Loucy (cell line): ENCODE results near the gene KLHL21.

Experiments
- H2AFZ ChIP-seq: fragments of 200-600 bp; sonication (generic); 2 replicates; pipeline ENCODE4 v1.6.0; 2016; ENCODE audit warnings: antibody characterized with exemption, mild to moderate bottlenecking, low read length, moderate library complexity
- H3F3A ChIP-seq: fragments of 200-600 bp; 2 replicates; pipeline ENCODE4 v1.6.0; 2016; ENCODE audit warnings: antibody characterized with exemption, low read depth, mild to moderate bottlenecking
- H3K27me3 ChIP-seq: fragments of 200-600 bp; sonication (generic); 2 replicates; pipeline ENCODE4 v1.6.1; 2014; ENCODE audit warnings: low read length, mild to moderate bottlenecking; ENCODE audit not compliant: insufficient read depth, poor library complexity, severe bottlenecking
- H3K36me3 ChIP-seq: fragments of 200-600 bp; sonication (generic); 2 replicates; pipeline ENCODE4 v1.6.1; 2016; ENCODE audit warnings: low read length; ENCODE audit not compliant: insufficient read depth
- H3K4me1 ChIP-seq: fragments of 200-600 bp; sonication (generic); 2 replicates; pipeline ENCODE4 v1.5.1; 2014; ENCODE audit warnings: low read length, mild to moderate bottlenecking; ENCODE audit not compliant: insufficient read depth, poor library complexity, severe bottlenecking
- H3K4me2 ChIP-seq: fragments of 200-600 bp; sonication (generic); 2 replicates; pipeline ENCODE4 v1.6.0; 2014; ENCODE audit warnings: antibody characterized with exemption, low read length, low read depth, mild to moderate bottlenecking; ENCODE audit not compliant: poor library complexity, severe bottlenecking
- H3K4me3 ChIP-seq: fragments of 200-600 bp; sonication (generic); 2 replicates; pipeline ENCODE4 v1.5.1; 2014; ENCODE audit warnings: low read length, mild to moderate bottlenecking, mixed read lengths; ENCODE audit not compliant: poor library complexity, severe bottlenecking
- H3K79me2 ChIP-seq: fragments of 200-600 bp; sonication (generic); 2 replicates; pipeline ENCODE4 v1.6.1; 2014; ENCODE audit warnings: low read length; ENCODE audit not compliant: insufficient read depth
- H3K9ac ChIP-seq: fragments of 200-600 bp; sonication (generic); 2 replicates; pipeline ENCODE4 v1.6.0; 2014; ENCODE audit warnings: mild to moderate bottlenecking, low read depth, low read length, moderate library complexity; ENCODE audit not compliant: poor library complexity, severe bottlenecking
- H3K9me2 ChIP-seq: fragments of 200-600 bp; sonication (generic); replicated peaks from 2 replicates; pipeline ENCODE4 v1.6.1; 2016; ENCODE audit warnings: low read depth, low read length, mixed read lengths
- H3K9me3 ChIP-seq: fragments of 200-600 bp; sonication (generic); 2 replicates; pipeline ENCODE4 v1.6.1; 2014; ENCODE audit warnings: mild to moderate bottlenecking, antibody characterized with exemption, low read length, low read depth; ENCODE audit not compliant: insufficient read depth
- H4K20me1 ChIP-seq: fragments of 200-600 bp; sonication (generic); 2 replicates; pipeline ENCODE4 v1.6.0; 2014; ENCODE audit warnings: antibody characterized with exemption, low read length, mild to moderate bottlenecking; ENCODE audit not compliant: insufficient read depth, poor library complexity, severe bottlenecking
- EZH2phosphoT487 ChIP-seq: fragments of 200-600 bp; IDR thresholded peaks from 2 replicates; pipeline ENCODE4 v1.6.1; 2018; ENCODE audit warnings: antibody characterized with exemption, mild to moderate bottlenecking, moderate library complexity, borderline replicate concordance
- TF ChIP-seq, protein P1 (sequence below): fragments of 200-600 bp; sonication (generic); conservative IDR thresholded peaks from 2 replicates; pipeline ENCODE4 v1.5.1; 2014; ENCODE audit warnings: mild to moderate bottlenecking, antibody characterized with exemption, low read length

The KLHL21 gene

DNA sequence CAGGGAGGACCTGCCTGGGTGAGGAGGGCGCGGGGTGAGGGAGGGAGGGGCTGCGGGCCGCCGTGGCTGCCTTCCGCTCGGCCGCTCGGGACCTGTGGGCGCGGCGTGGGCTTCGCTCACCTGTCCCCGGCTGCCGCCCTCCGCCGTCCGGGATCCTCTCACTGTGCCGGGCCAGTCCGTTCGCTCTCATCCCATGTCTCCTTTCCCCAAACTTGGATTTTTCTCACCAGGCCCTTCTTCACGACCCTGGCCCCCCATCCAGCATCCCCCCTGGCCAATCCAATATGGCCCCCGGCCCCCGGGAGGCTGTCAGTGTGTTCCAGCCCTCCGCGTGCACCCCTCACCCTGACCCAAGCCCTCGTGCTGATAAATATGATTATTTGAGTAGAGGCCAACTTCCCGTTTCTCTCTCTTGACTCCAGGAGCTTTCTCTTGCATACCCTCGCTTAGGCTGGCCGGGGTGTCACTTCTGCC lies 22.5 kb downstream of the KLHL21 start:
- peak overlapping the region; percentile 88 for H3K4me2 ChIP-seq
- H3K4me1 ChIP-seq = peaks cover 17% of the 10 kb centered on the region
- H3K4me3 ChIP-seq = peak overlapping the region; percentile 83
- H4K20me1 ChIP-seq = peaks cover 20% of the 10 kb centered on the region
- H3F3A ChIP-seq = no peaks in the 10 kb centered on the region
- no peaks in the 10 kb centered on the region for H3K36me3 ChIP-seq
- peak overlapping the region; percentile 77 for H3K9ac ChIP-seq
- TF ChIP-seq, protein P1, sequence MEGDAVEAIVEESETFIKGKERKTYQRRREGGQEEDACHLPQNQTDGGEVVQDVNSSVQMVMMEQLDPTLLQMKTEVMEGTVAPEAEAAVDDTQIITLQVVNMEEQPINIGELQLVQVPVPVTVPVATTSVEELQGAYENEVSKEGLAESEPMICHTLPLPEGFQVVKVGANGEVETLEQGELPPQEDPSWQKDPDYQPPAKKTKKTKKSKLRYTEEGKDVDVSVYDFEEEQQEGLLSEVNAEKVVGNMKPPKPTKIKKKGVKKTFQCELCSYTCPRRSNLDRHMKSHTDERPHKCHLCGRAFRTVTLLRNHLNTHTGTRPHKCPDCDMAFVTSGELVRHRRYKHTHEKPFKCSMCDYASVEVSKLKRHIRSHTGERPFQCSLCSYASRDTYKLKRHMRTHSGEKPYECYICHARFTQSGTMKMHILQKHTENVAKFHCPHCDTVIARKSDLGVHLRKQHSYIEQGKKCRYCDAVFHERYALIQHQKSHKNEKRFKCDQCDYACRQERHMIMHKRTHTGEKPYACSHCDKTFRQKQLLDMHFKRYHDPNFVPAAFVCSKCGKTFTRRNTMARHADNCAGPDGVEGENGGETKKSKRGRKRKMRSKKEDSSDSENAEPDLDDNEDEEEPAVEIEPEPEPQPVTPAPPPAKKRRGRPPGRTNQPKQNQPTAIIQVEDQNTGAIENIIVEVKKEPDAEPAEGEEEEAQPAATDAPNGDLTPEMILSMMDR = no peak
- peak overlapping the region; percentile 61 for H2AFZ ChIP-seq
- H3K9me3 ChIP-seq = no peaks in the 10 kb centered on the region
- peaks cover 26% of the 10 kb centered on the region for H3K79me2 ChIP-seq
- no peaks in the 10 kb centered on the region for H3K27me3 ChIP-seq
- no peaks in the 10 kb centered on the region for H3K9me2 ChIP-seq

DNA sequence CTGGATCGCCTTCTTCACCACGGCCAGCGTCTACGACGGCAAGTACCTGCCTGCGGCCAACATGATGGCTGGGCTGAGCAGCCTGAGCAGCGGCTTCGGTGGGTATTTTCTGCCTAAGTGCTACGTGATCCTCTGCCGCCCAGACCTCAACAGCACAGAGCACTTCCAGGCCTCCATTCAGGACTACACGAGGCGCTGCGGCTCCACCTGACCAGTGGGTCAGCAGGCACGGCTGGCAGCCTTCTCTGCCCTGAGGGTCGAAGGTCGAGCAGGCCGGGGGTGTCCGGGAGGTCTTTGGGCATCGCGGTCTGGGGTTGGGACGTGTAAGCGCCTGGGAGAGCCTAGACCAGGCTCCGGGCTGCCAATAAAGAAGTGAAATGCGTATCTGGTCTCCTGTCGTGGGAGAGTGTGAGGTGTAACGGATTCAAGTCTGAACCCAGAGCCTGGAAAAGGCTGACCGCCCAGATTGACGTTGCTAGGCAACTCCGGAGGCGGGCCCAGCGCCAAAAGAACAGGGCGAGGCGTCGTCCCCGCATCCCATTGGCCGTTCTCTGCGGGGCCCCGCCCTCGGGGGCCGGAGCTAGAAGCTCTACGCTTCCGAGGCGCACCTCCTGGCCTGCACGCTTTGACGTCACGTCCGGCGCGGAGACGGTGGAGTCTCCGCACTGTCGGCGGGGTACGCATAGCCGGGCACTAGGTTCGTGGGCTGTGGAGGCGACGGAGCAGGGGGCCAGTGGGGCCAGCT lies 23.1 kb downstream of the KLHL21 start, which contains the start of gene ZBTB48:
Gene ZBTB48, plus strand, starts transcription at position 621 of the 745 bp plus-strand sequence. CDS start 616 bp downstream, outside the sequence.
- TF ChIP-seq EZH2phosphoT487 = no peak
- TF ChIP-seq, protein P1 = no peak
- H2AFZ ChIP-seq = peak within 1 kb of the TSS; percentile 61
- H3F3A ChIP-seq = no peaks in the 10 kb centered on the region
- H3K9me3 ChIP-seq = no peaks in the 10 kb centered on the region
- H3K4me2 ChIP-seq = peak within 1 kb of the TSS; percentile 88
- H3K36me3 ChIP-seq = no peaks in the 10 kb centered on the region
- H3K9ac ChIP-seq = peak within 1 kb of the TSS; percentile 77
- H3K9me2 ChIP-seq = no peaks in the 10 kb centered on the region
- peaks cover 26% of the 10 kb centered on the region for H3K79me2 ChIP-seq
- no peaks in the 10 kb centered on the region for H3K27me3 ChIP-seq
- H3K4me1 ChIP-seq = peaks cover 17% of the 10 kb centered on the region
- H3K4me3 ChIP-seq = peak within 1 kb of the TSS; percentile 83
- H4K20me1 ChIP-seq = peaks cover 17% of the 10 kb centered on the region

DNA sequence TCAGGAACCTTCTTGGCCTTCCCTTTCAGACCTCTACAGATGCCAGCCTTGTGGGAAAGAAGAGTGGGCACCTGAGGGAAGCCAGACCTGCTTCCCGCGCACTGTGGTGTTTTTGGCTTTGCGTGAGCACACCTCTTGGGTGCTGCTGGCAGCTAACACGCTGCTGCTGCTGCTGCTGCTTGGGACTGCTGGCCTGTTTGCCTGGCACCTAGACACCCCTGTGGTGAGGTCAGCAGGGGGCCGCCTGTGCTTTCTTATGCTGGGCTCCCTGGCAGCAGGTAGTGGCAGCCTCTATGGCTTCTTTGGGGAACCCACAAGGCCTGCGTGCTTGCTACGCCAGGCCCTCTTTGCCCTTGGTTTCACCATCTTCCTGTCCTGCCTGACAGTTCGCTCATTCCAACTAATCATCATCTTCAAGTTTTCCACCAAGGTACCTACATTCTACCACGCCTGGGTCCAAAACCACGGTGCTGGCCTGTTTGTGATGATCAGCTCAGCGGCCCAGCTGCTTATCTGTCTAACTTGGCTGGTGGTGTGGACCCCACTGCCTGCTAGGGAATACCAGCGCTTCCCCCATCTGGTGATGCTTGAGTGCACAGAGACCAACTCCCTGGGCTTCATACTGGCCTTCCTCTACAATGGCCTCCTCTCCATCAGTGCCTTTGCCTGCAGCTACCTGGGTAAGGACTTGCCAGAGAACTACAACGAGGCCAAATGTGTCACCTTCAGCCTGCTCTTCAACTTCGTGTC lies 23.9 kb downstream of the KLHL21 start:
- Histone ChIP-seq H3K36me3 (no peaks in the 10 kb centered on the region), H3K9me3 (no peaks in the 10 kb centered on the region), H3K4me3 (peak overlapping the region; percentile 83), H3K27me3 (no peaks in the 10 kb centered on the region), H4K20me1 (peaks cover 17% of the 10 kb centered on the region), H3K4me1 (peaks cover 17% of the 10 kb centered on the region), H3F3A (no peaks in the 10 kb centered on the region), H3K4me2 (peak overlapping the region; percentile 63), H2AFZ (no peak overlapping the region), H3K9me2 (no peaks in the 10 kb centered on the region), H3K79me2 (peaks cover 26% of the 10 kb centered on the region), H3K9ac (peak overlapping the region; percentile 7)
- no peak for TF ChIP-seq EZH2phosphoT487
- TF ChIP-seq, protein P1 = no peak
